Ovary (tissue), 9 donors: ENCODE results near the gene ALCAM. TPM values are rescaled to one million over a fixed set of nuclear protein-coding genes. Genes with fewer than 3 reads are reported as not detected.

Experiments
- DNase-seq, 5 donors: peaks; one replicate each; pipeline ENCODE4 v3.0.0-alpha.2; 2019 to 2020
- H3K27ac ChIP-seq, 2 donors: fragments of 200-600 bp; one replicate each; pipeline versions ENCODE4 v1.5.1 to v1.8.0; 2019 to 2022
- H3K27me3 ChIP-seq: fragments of 200-600 bp; one replicate; pipeline ENCODE4 v1.8.0; 2022
- H3K36me3 ChIP-seq: fragments of 200-600 bp; sonication (generic); one replicate; pipeline ENCODE4 v1.5.1; 2019
- H3K4me1 ChIP-seq: one replicate; pipeline ENCODE4 v1.8.1; 2013; ENCODE audit warnings: mild to moderate bottlenecking, moderate library complexity; ENCODE audit not compliant: insufficient read depth
- H3K4me3 ChIP-seq: fragments of 200-600 bp; sonication (generic); one replicate; pipeline ENCODE4 v1.5.1; 2017
- H3K9me3 ChIP-seq, 2 donors: fragments of 200-600 bp in 1 of 2; sonication (generic) in 1 of 2; one replicate each; pipeline versions ENCODE4 v1.5.1 to v1.8.1; 2013 to 2019; ENCODE audit warnings: mild to moderate bottlenecking in 1 of 2, moderate library complexity in 1 of 2
- EP300 ChIP-seq: sonication (generic); formaldehyde crosslinking; IDR thresholded peaks from one replicate; pipeline ENCODE4 v1.6.1; 2017; ENCODE audit warnings: antibody characterized with exemption
- POLR2A ChIP-seq: fragments of 450-650 bp; IDR thresholded peaks from one replicate; pipeline ENCODE4 v1.6.1; 2017; ENCODE audit warnings: antibody characterized with exemption, mild to moderate bottlenecking, moderate library complexity
- WGBS, 3 donors: extraction: QIAGEN DNeasy Blood & Tissue Kit in 1 of 3; methylation state at CpG; one replicate each; pipeline versions ENCODE4 v1.1.5 to v1.1.7; 2013 to 2017; 5-methylcytosine and 5-hydroxymethylcytosine counted together
- intact Hi-C, 4 donors: fragments of 100-400 bp; cut with DNase I; formaldehyde crosslinking; loops; one replicate each; pipeline versions ENCODE4 v1.11.0 to v1.15.1; 2022 to 2023
- polyA plus RNA-seq, 2 donors: library from polyadenylated mRNA; stranded (reverse); fragments of 200-250 nt in 1 of 2; fragments of 350-450 nt in 1 of 2; fragmentation: Illumina TruSeq in 1 of 2; extraction: RNeasy Lipid Tissue Mini Kit (QIAGEN cat#74804) in 1 of 2; gene quantifications; one replicate each; pipeline ENCODE4 v1.2.3, GENCODE V29; 2013 to 2014
- total RNA-seq, 7 donors: library from RNA; depleted of rRNA in 2 of 7; stranded (reverse); fragments of >200 nt in 2 of 7; fragmentation: NEBNext Ultra II Directional in 3 of 7; extraction: Animal tissue kit (Norgen Biotek cat#: 25700) in 3 of 7; gene quantifications; one replicate each; pipeline versions ENCODE4 v1.1.0 to v1.2.4, GENCODE V29; 2016 to 2023
- TF ChIP-seq, protein P1 (sequence below), 3 donors: fragments of 450-650 bp in 2 of 3; fragments of 200-600 bp in 1 of 3; IDR thresholded peaks; one replicate each; pipeline versions ENCODE4 v1.5.1 to v1.8.0; 2016 to 2022; ENCODE audit warnings: antibody characterized with exemption in 3 of 3, mild to moderate bottlenecking in 1 of 3
- donor health status: DM: no; HTN: no; CAD: no; lungs with moderate emphysema.
- donor health status: DM: no; HTN: no; CAD: no.
- donor health status: Bipolar disorder and iron deficiency.
- donor health status: DM: yes; HTN: yes; CAD: no.
- donor health status: DM: no; HTN: no; CAD: no.
- donor health status: DM: yes; HTN: yes; CAD: no.

The ALCAM gene
- total and polyA plus RNA-seq, 9 donors, result 25.0 to 279 (median 52.1) TPM

DNA sequence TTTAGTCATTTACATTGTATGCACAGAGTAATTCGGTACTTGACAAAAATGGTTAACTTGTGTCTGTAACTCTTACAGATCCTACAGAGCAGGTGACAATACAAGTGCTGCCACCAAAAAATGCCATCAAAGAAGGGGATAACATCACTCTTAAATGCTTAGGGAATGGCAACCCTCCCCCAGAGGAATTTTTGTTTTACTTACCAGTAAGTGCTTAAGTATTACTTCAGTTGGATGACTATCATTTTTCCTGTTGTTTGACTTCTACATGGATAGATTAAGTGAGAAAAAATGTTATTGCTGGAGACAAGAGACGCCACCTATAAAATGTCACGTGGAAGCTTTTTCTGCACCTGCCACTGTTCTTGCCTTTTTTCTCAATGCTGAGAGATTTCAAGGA, 173.2 kb downstream of the ALCAM start:
- no peaks in the 10 kb centered on the region for H3K27me3 ChIP-seq
- DNase-seq, result no peak
- no peaks in the 10 kb centered on the region for H3K4me1 ChIP-seq
- no peaks in the 10 kb centered on the region for H3K9me3 ChIP-seq
- intact Hi-C loops, result no loop called here
- no peak overlapping the region for H3K4me3 ChIP-seq
- TF ChIP-seq EP300, result no peak
- TF ChIP-seq, protein P1, sequence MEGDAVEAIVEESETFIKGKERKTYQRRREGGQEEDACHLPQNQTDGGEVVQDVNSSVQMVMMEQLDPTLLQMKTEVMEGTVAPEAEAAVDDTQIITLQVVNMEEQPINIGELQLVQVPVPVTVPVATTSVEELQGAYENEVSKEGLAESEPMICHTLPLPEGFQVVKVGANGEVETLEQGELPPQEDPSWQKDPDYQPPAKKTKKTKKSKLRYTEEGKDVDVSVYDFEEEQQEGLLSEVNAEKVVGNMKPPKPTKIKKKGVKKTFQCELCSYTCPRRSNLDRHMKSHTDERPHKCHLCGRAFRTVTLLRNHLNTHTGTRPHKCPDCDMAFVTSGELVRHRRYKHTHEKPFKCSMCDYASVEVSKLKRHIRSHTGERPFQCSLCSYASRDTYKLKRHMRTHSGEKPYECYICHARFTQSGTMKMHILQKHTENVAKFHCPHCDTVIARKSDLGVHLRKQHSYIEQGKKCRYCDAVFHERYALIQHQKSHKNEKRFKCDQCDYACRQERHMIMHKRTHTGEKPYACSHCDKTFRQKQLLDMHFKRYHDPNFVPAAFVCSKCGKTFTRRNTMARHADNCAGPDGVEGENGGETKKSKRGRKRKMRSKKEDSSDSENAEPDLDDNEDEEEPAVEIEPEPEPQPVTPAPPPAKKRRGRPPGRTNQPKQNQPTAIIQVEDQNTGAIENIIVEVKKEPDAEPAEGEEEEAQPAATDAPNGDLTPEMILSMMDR (IDR thresholded peaks at IDR 0.05), result no peak
- no peak for TF ChIP-seq POLR2A
- 78 to 85% (median 84%) methylated on average over 3 of the region's 3 CpGs for WGBS, 3 donors
- no peak overlapping the region for H3K27ac ChIP-seq
- H3K36me3 ChIP-seq, result no peaks in the 10 kb centered on the region

DNA sequence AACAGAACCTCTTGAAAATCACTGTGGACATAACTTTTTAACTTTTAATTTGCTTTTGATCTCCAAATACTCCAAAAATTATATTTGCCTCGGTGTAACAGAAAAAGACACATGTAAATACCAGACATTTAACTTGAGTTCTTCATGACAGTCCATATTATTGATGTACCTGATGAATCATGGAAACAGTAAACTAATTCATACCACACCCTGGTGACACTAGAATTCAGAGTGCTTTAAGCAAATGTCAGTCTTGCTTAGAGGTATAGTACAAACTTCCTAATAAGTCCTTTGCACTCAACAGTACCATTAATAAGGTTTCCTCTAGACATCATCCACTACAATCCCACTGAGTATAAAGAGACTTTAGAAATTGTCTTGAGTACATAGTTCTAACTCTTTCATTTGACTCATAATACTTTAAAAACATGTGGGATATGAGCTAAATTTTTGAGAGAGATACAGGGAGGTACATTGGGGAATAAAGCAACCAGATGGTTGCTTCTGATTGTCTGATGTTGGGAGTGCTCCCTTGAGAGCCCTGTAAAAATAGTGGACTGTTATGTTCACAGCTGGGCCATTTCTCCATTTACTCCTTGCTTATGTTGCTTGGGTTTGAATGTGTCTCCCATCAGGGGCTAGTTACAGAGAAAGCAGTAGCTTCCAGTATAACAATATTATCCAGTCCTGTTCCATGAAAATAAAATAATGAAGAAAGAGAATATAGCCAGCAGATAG, 175.7 kb downstream of the ALCAM start:
- no peak overlapping the region for H3K4me3 ChIP-seq
- TF ChIP-seq, protein P1 (IDR thresholded peaks at IDR 0.05), result no peak
- no peak for TF ChIP-seq POLR2A
- no peak for TF ChIP-seq EP300
- no peaks in the 10 kb centered on the region for H3K4me1 ChIP-seq
- H3K27ac ChIP-seq, result no peak overlapping the region
- no peaks in the 10 kb centered on the region for H3K27me3 ChIP-seq
- H3K36me3 ChIP-seq, result no peaks in the 10 kb centered on the region
- no peaks in the 10 kb centered on the region for H3K9me3 ChIP-seq
- intact Hi-C loops, result no loop called here
- 93 to 98% (median 97%) methylated on average over 1 of the region's 1 CpG for WGBS, 3 donors
- DNase-seq, result no peak

DNA sequence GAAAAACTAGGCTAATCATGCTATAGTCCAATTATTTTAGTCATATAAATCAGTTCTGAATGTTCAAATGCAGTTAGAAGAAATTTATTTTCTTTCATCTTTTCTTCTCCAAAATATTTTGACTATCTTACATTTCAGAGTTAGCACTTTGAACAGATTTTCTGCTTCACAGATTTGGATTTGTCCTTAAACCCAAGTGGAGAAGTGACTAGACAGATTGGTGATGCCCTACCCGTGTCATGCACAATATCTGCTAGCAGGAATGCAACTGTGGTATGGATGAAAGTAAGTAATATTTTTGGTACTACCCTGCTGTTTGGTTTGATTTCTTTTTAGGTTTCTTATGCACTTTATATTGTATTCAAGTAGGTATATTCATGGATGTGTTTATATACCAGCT, 178.3 kb downstream of the ALCAM start:
- H3K36me3 ChIP-seq, result no peaks in the 10 kb centered on the region
- no peak for DNase-seq
- TF ChIP-seq POLR2A (no peak), EP300 (no peak)
- TF ChIP-seq, protein P1 (IDR thresholded peaks at IDR 0.05), result no peak
- no peak overlapping the region for H3K4me3 ChIP-seq
- no peaks in the 10 kb centered on the region for H3K4me1 ChIP-seq
- no peak overlapping the region for H3K27ac ChIP-seq
- no peaks in the 10 kb centered on the region for H3K9me3 ChIP-seq
- 86 to 89% (median 86%) methylated on average over 1 of the region's 1 CpG for WGBS, 3 donors
- no peaks in the 10 kb centered on the region for H3K27me3 ChIP-seq
- intact Hi-C loops, result no loop called here

DNA sequence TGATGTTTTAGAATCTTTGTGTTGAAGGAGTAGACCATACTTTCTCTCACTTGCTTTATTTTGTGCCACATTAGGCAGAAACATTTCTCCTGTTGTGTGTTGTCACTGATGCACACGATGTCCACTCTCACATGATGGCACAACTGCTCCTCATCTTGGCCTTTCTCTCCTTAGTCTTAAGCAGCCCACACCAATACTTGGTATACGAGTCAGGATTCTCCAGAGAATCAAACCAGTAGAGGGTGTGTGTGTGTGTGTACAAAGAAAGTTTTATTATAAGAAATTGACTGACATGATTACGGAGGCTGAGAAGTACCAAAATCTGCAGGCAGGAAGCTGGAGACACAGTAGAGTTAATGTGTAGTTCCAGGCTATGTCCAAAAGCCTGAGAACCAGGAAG, 187.1 kb downstream of the ALCAM start:
- 94 to 96% (median 96%) methylated on average over 3 of the region's 3 CpGs for WGBS, 3 donors
- Histone ChIP-seq H3K4me1 (no peaks in the 10 kb centered on the region), H3K36me3 (no peaks in the 10 kb centered on the region), H3K27ac (no peak overlapping the region), H3K4me3 (no peak overlapping the region), H3K27me3 (no peaks in the 10 kb centered on the region), H3K9me3 (no peaks in the 10 kb centered on the region)
- intact Hi-C loops, result no loop called here
- TF ChIP-seq EP300 (no peak), POLR2A (no peak)
- TF ChIP-seq, protein P1 (IDR thresholded peaks at IDR 0.05), result no peak
- DNase-seq, result no peak
